ENCODE measurements around the gene PUS1. TPM values are rescaled to one million over a fixed set of nuclear protein-coding genes. Genes with fewer than 3 reads are reported as not detected.

Gene PUS1
- total RNA-seq, 1 experiment from 2014 or later: 77.3 TPM

GRCh38 chr12:131921866-131922769 lies 7.0 kb upstream of the PUS1 start:
- POLR2A ChIA-PET: no interaction called here
- no peak overlapping the region for H3K4me2 ChIP-seq (ENCODE audit: low read length)
- H3K4me3 ChIP-seq (replicated peaks in 1 of 2; ENCODE audit: low read depth in 1 of 2, low read length in 2 of 2): no peak overlapping the region
- no peak for TF ChIP-seq EZH2phosphoT487 (IDR thresholded peaks at IDR 0.05; ENCODE audit: borderline replicate concordance)
- TF ChIP-seq ZFX (IDR thresholded peaks at IDR 0.05): no peak
- no peak for TF ChIP-seq YY1 (IDR thresholded peaks at IDR 0.05; ENCODE audit: extremely low read depth, insufficient replicate concordance, low read depth, low read length)
- no peak for TF ChIP-seq CEBPB (IDR thresholded peaks at IDR 0.05; ENCODE audit: low read depth)
- no peak for TF ChIP-seq CBX3 (IDR thresholded peaks at IDR 0.05; ENCODE audit: low read depth)
- no peak for TF ChIP-seq ZNF274 (IDR thresholded peaks at IDR 0.05; ENCODE audit: low read depth, low read length)
- no peak for TF ChIP-seq CTCF (IDR thresholded peaks at IDR 0.05 in 2 of 3, conservative IDR thresholded peaks at IDR 0.05 in 1 of 3; ENCODE audit: borderline replicate concordance in 1 of 3, insufficient read depth in 1 of 3, low read depth in 2 of 3, low read length in 2 of 3)
- no peak for TF ChIP-seq EZH2 (IDR thresholded peaks at IDR 0.05)
- TF ChIP-seq FOSL1 (IDR thresholded peaks at IDR 0.05; ENCODE audit: low read depth): no peak
- no peak for TF ChIP-seq ZBTB33 (IDR thresholded peaks at IDR 0.05; ENCODE audit: extremely low read depth, insufficient replicate concordance, low read length)
- TF ChIP-seq, protein P1, sequence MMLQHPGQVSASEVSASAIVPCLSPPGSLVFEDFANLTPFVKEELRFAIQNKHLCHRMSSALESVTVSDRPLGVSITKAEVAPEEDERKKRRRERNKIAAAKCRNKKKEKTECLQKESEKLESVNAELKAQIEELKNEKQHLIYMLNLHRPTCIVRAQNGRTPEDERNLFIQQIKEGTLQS (IDR thresholded peaks at IDR 0.05): no peak
- TF ChIP-seq, protein P2, sequence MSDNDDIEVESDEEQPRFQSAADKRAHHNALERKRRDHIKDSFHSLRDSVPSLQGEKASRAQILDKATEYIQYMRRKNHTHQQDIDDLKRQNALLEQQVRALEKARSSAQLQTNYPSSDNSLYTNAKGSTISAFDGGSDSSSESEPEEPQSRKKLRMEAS (IDR thresholded peaks at IDR 0.05): no peak
- no peak for TF ChIP-seq SRF (IDR thresholded peaks at IDR 0.05; ENCODE audit: low read depth)
- no peak for TF ChIP-seq TCF7L2 (IDR thresholded peaks at IDR 0.05; ENCODE audit: borderline replicate concordance, extremely low read depth, insufficient read depth, insufficient read length)
- no peak for TF ChIP-seq ELF1 (IDR thresholded peaks at IDR 0.05; ENCODE audit: borderline replicate concordance, low read depth)
- TF ChIP-seq RAD21 (IDR thresholded peaks at IDR 0.05; ENCODE audit: low read depth): no peak
- no peak for TF ChIP-seq REST (IDR thresholded peaks at IDR 0.05; ENCODE audit: low read depth)
- CTCF ChIA-PET: no interaction called here
- RAD21 ChIA-PET (ENCODE audit: low non-redundant PET in 1 of 2, low total read pairs in 2 of 2, uncharacterized antibody in 2 of 2, unreplicated experiment in 2 of 2): no interaction called here
- H3K9me2 ChIP-seq (ENCODE audit: insufficient read depth): no peaks in the 10 kb centered on the region
- no peak overlapping the region for H3K27ac ChIP-seq (ENCODE audit: low read depth, low read length)
- no peaks in the 10 kb centered on the region; a peak in 1 of 4 replicates for H3K36me3 ChIP-seq (ENCODE audit: control insufficient read depth in 1 of 2, insufficient read depth in 2 of 2, low read length in 2 of 2)
- no peak overlapping the region for H2AFZ ChIP-seq (ENCODE audit: low read depth, low read length, poor library complexity, severe bottlenecking)
- no peaks in the 10 kb centered on the region for H3K9me3 ChIP-seq (ENCODE audit: control insufficient read depth in 1 of 2, insufficient read depth in 1 of 2, low read depth in 1 of 2, low read length in 2 of 2)
- intact Hi-C loops (cut with micrococcal nuclease): no loop called here
- no peaks in the 10 kb centered on the region for H4K20me1 ChIP-seq (ENCODE audit: insufficient read depth)
- no peak for ATAC-seq
- no peaks in the 10 kb centered on the region for H3K27me3 ChIP-seq (ENCODE audit: insufficient read depth, low read length)
- TSS peak; percentile 49 for BruUV-seq (replicated peaks)
- no peaks in the 10 kb centered on the region for H3K79me2 ChIP-seq (ENCODE audit: insufficient read depth, low read length)
- DNase-seq (ENCODE audit: low read depth, low spot score): no peak
- no peak overlapping the region for H3K9ac ChIP-seq (ENCODE audit: low read length)
- no peaks in the 10 kb centered on the region for H3K4me1 ChIP-seq (ENCODE audit: control insufficient read depth in 1 of 2, insufficient read depth in 2 of 2, low read length in 2 of 2)

Data from HCT116 (cell line).